IMR-90 (cell line): ENCODE results near the gene INHA. TPM values are rescaled to one million over a fixed set of nuclear protein-coding genes. Genes with fewer than 3 reads are reported as not detected.

Experiments used
- ATAC-seq: fragments of 200-7000 bp; cut with Tn5 transposase; 2 replicates; pipeline ENCODE4 v1.9.1; 2020; ENCODE audit warnings: low read depth, mild to moderate bottlenecking, moderate library complexity
- BruUV-seq: library from RNA; stranded (reverse); fragments of 400-500 nt; replicated peaks from 2 replicates; lab custom pipeline; 2021; lab: Mats Ljungman, UMichigan
- CTCF ChIA-PET: fragments of 300-600 bp; formaldehyde crosslinking; extraction: SDS; loops from one replicate; lab custom pipeline; 2021; ENCODE audit warnings: antibody characterized with exemption; lab: Yijun Ruan, JAX
- POLR2A ChIA-PET: fragments of 300-600 bp; sonication (Branson Sonifier 250); formaldehyde crosslinking; loops from one replicate; lab custom pipeline; 2022; ENCODE audit warnings: antibody characterized with exemption; ENCODE audit not compliant: unreplicated experiment; lab: Charles Lee
- DNase-seq: peaks from one replicate; pipeline ENCODE4 v3.0.0; 2013
- H2AFZ ChIP-seq: replicated peaks from 2 replicates; pipeline ENCODE3; 2013; ENCODE audit warnings: low read length, mild to moderate bottlenecking; ENCODE audit not compliant: poor library complexity
- H2AK5ac ChIP-seq: 2 replicates; pipeline ENCODE4 v1.6.1; 2013; ENCODE audit warnings: low read depth, low read length, inconsistent platforms
- H2AK9ac ChIP-seq: replicated peaks from 2 replicates; pipeline ENCODE3; 2013; ENCODE audit warnings: mild to moderate bottlenecking, low read depth, low read length, moderate library complexity; ENCODE audit not compliant: poor library complexity
- H2BK120ac ChIP-seq: 2 replicates; pipeline ENCODE4 v1.6.1; 2013; ENCODE audit warnings: low read depth, low read length, inconsistent platforms
- H2BK15ac ChIP-seq: 3 replicates; pipeline ENCODE4 v1.6.1; 2013; ENCODE audit warnings: low read depth, low read length, inconsistent platforms
- H2BK20ac ChIP-seq: 2 replicates; pipeline ENCODE4 v1.6.1; 2013; ENCODE audit warnings: low read depth, mild to moderate bottlenecking, inconsistent platforms, low read length, moderate library complexity
- H2BK5ac ChIP-seq: 2 replicates; pipeline ENCODE4 v1.6.1; 2013; ENCODE audit warnings: mild to moderate bottlenecking, low read depth, low read length, inconsistent platforms; ENCODE audit not compliant: poor library complexity, severe bottlenecking
- H3K14ac ChIP-seq: replicated peaks from 2 replicates; pipeline ENCODE4 v1.6.1; 2013; ENCODE audit warnings: low read depth, low read length, inconsistent platforms
- H3K18ac ChIP-seq: 2 replicates; pipeline ENCODE4 v1.6.1; 2013; ENCODE audit warnings: low read depth, low read length, control low read depth
- H3K23ac ChIP-seq: 2 replicates; pipeline ENCODE4 v1.6.1; 2013; ENCODE audit warnings: low read depth, low read length, inconsistent platforms
- H3K27ac ChIP-seq: 2 replicates; pipeline ENCODE4 v1.5.1; 2013; ENCODE audit warnings: mild to moderate bottlenecking, control low read depth, low read length; ENCODE audit not compliant: insufficient read depth
- H3K27me3 ChIP-seq: 2 replicates; pipeline ENCODE4 v1.6.1; 2013; ENCODE audit warnings: low read length; ENCODE audit not compliant: control insufficient read depth, insufficient read depth
- H3K36me3 ChIP-seq: 2 replicates; pipeline ENCODE4 v1.6.1; 2013; ENCODE audit warnings: low read length, mixed read lengths; ENCODE audit not compliant: control insufficient read depth, insufficient read depth
- H3K4ac ChIP-seq: 2 replicates; pipeline ENCODE4 v1.6.1; 2013; ENCODE audit warnings: low read depth, low read length, inconsistent platforms
- H3K4me1 ChIP-seq: 2 replicates; pipeline ENCODE4 v1.6.1; 2013; ENCODE audit warnings: low read length, mixed read lengths; ENCODE audit not compliant: control insufficient read depth, insufficient read depth
- H3K4me2 ChIP-seq: 2 replicates; pipeline ENCODE4 v1.6.1; 2013; ENCODE audit warnings: low read depth, mild to moderate bottlenecking, control low read depth, low read length, moderate library complexity
- H3K4me3 ChIP-seq: 2 replicates; pipeline ENCODE4 v1.5.1; 2013; ENCODE audit warnings: low read depth, mild to moderate bottlenecking, control low read depth, low read length, moderate library complexity; ENCODE audit not compliant: insufficient read depth
- H3K56ac ChIP-seq: 2 replicates; pipeline ENCODE4 v1.6.1; 2013; ENCODE audit warnings: low read length, inconsistent platforms; ENCODE audit not compliant: insufficient read depth; ENCODE audit errors: extremely low read depth
- H3K79me1 ChIP-seq, 2 experiments: 2 replicates each; pipeline ENCODE4 v1.6.1; 2013; ENCODE audit warnings: low read length in 2 of 2, inconsistent platforms in 1 of 2, low read depth in 1 of 2
- H3K9ac ChIP-seq: 2 replicates; pipeline ENCODE4 v1.6.1; 2013; ENCODE audit warnings: low read depth, low read length, control low read depth
- H3K9me1 ChIP-seq: 2 replicates; pipeline ENCODE4 v1.6.1; 2013; ENCODE audit warnings: low read length, inconsistent platforms; ENCODE audit not compliant: insufficient read depth
- H3K9me3 ChIP-seq: 2 replicates; pipeline ENCODE4 v1.6.1; 2013; ENCODE audit warnings: low read length; ENCODE audit not compliant: control insufficient read depth, insufficient read depth
- H4K20me1 ChIP-seq: 2 replicates; pipeline ENCODE4 v1.6.1; 2013; ENCODE audit warnings: low read length, inconsistent platforms; ENCODE audit not compliant: insufficient read depth
- H4K5ac ChIP-seq: 2 replicates; pipeline ENCODE4 v1.6.1; 2013; ENCODE audit warnings: mild to moderate bottlenecking, low read depth, low read length, control low read depth
- H4K8ac ChIP-seq, 2 experiments: 2 replicates each; pipeline ENCODE4 v1.6.1; 2013; ENCODE audit warnings: low read depth in 2 of 2, low read length in 2 of 2, control low read depth in 1 of 2, inconsistent platforms in 1 of 2
- H4K91ac ChIP-seq: 2 replicates; pipeline ENCODE4 v1.6.1; 2013; ENCODE audit warnings: low read depth, low read length, inconsistent platforms; ENCODE audit not compliant: insufficient read depth
- CEBPB ChIP-seq: IDR thresholded peaks from 2 replicates; pipeline ENCODE4 v1.6.1; 2012; ENCODE audit warnings: low read depth, low read length, improper control_type of control experiment
- POLR2A ChIP-seq: IDR thresholded peaks from 2 replicates; pipeline ENCODE4 v1.6.1; 2012; ENCODE audit warnings: mild to moderate bottlenecking, low read depth, low read length
- WGBS, 2 experiments: methylation state at CpG; one replicate each; pipeline versions ENCODE4 v1.1.5 to v1.1.7; 2013; ENCODE audit warnings: missing lambda C conversion rate in 2 of 2; ENCODE audit not compliant: insufficient read length in 1 of 2; ENCODE audit errors: extremely low coverage in 2 of 2; 5-methylcytosine and 5-hydroxymethylcytosine counted together
- dilution Hi-C: fragments of 300-500 bp; cut with HindIII; formaldehyde crosslinking; loops from one replicate; pipeline ENCODE4 v1.14.3; 2018; ENCODE audit warnings: low sequenced_read_pairs; ENCODE audit not compliant: unreplicated experiment
- in situ Hi-C: fragments of 300-500 bp; cut with MboI; formaldehyde crosslinking; loops from 3 replicates; pipeline ENCODE4 v1.14.3; 2019; ENCODE audit warnings: low sequenced_read_pairs, inconsistent platforms, mixed read lengths
- intact Hi-C: fragments of 100-400 bp; cut with micrococcal nuclease; formaldehyde crosslinking; loops from 2 replicates; pipeline ENCODE4 v1.10.0; 2022
- polyA plus RNA-seq, 3 experiments: library from polyadenylated mRNA; depleted of rRNA; stranded (reverse); fragments of >200 nt; gene quantifications; 2 replicates each; pipeline ENCODE4 v1.2.3, GENCODE V29; 2012; ENCODE audit warnings: low replicate concordance in 1 of 3
- total RNA-seq: library from RNA; depleted of rRNA; stranded (reverse); fragments of >200 nt; gene quantifications from 2 replicates; pipeline ENCODE4 v1.2.3, GENCODE V29; 2012

Gene INHA
- total and polyA plus RNA-seq, 2 of the 4 experiments (the other 2 are of a cell fraction) = 0.96 TPM; not detected in 1

DNA sequence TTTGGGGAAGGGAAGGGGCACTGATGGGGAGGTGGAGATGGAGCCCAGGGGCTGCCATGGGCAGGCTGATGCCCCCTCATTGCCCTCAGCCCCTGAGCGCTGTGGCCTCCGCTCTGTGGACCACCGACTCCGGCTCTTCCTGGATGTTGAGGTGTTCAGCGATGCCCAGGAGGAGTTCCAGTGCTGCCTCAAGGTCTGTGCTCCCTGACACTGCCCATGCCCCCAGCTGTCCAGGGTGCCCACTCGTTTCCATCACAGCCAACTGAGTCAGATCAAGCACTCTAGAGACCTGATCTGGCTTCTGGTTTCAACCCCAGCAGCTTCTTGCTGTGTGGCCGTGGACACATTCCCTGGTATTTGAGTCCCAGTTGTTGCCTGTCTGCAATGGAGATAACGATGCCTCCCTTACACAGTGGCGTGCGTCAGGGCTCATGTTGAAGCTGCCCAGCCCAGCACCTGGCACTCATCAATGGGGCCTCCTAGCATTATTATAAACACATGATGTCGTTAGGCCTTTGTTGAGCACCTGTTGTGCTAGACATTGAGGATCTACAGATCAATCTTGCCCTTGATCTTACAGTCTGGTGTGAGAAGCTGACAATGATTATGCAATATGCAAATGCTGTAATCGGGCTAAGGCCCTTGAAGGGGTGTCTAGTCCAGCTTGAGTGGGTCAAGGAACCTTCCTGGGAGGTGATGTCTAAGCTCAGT lies 39.9 kb downstream of the INHA start:
- dilution Hi-C loops (no loop called here), intact Hi-C loops (no loop called here), in situ Hi-C loops (no loop called here)
- Histone ChIP-seq H3K18ac (no peak overlapping the region), H3K23ac (no peak overlapping the region), H2AK9ac (no peak overlapping the region), H4K20me1 (no peaks in the 10 kb centered on the region), H3K4me1 (no peaks in the 10 kb centered on the region), H3K56ac (no peak overlapping the region), H3K4me3 (no peak overlapping the region), H3K79me1 (no peaks in the 10 kb centered on the region), H2BK120ac (no peak overlapping the region), H2BK20ac (no peak overlapping the region), H3K9ac (no peak overlapping the region), H3K4ac (no peak overlapping the region), H3K27me3 (no peaks in the 10 kb centered on the region), H2BK15ac (no peak overlapping the region), H3K9me3 (no peaks in the 10 kb centered on the region), H2BK5ac (no peak overlapping the region), H2AFZ (no peak overlapping the region), H3K36me3 (peaks cover 52% of the 10 kb centered on the region), H3K9me1 (no peaks in the 10 kb centered on the region), H3K4me2 (no peak overlapping the region), H3K14ac (no peak overlapping the region), H3K27ac (no peak overlapping the region), H2AK5ac (no peak overlapping the region), H4K91ac (no peak overlapping the region), H4K5ac (no peak overlapping the region), H4K8ac (no peak overlapping the region)
- WGBS, 2 experiments = 79% methylated on average over 6 of the region's 12 CpGs; no CpG with 5 or more reads in 1 of the 2 experiments
- ChIA-PET CTCF (no interaction called here), POLR2A (no interaction called here)
- DNase-seq (no peak), ATAC-seq (no peak)
- BruUV-seq = no TSS peak
- TF ChIP-seq CEBPB (peak; percentile 64), POLR2A (no peak)
